Left renal pelvis (tissue), 4 donors: ENCODE results near the gene CASZ1. TPM values are rescaled to one million over a fixed set of nuclear protein-coding genes. Genes with fewer than 3 reads are reported as not detected.

Source experiments
- DNase-seq, 4 donors: peaks; one replicate each; pipeline ENCODE4 v3.0.0-alpha.2; 2013; ENCODE audit warnings: low read depth in 4 of 4, low spot score in 3 of 4
- polyA plus RNA-seq, 4 donors: library from polyadenylated mRNA; unstranded; fragments of 120-200 nt; gene quantifications; one replicate each; pipeline ENCODE4 v1.2.1, GENCODE V29; 2013; ENCODE audit not compliant: insufficient read length in 4 of 4

CASZ1 gene
- polyA plus RNA-seq, 4 donors = 3.8 to 25.2 (median 18.5) TPM

DNA sequence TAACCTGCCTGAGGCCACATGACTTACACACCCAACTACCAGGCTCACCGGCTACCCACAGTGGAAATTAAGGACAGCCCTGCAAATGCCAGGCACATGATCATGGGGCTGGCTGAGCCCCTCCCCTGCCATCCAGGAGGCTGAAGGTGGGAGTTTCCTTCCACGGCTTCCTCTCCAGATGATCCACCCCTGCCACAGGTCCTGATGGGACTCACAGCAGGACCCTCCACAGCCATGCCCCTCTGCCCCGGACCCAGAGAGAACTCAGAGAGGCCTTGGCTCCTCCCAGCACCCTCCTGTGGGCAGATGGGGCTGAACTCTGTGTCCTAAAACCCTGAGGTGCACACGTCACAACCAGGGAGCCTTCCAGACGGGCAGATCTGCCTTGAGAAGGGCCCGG is 29.1 kb upstream of the CASZ1 start:
- DNase-seq = no peak

DNA sequence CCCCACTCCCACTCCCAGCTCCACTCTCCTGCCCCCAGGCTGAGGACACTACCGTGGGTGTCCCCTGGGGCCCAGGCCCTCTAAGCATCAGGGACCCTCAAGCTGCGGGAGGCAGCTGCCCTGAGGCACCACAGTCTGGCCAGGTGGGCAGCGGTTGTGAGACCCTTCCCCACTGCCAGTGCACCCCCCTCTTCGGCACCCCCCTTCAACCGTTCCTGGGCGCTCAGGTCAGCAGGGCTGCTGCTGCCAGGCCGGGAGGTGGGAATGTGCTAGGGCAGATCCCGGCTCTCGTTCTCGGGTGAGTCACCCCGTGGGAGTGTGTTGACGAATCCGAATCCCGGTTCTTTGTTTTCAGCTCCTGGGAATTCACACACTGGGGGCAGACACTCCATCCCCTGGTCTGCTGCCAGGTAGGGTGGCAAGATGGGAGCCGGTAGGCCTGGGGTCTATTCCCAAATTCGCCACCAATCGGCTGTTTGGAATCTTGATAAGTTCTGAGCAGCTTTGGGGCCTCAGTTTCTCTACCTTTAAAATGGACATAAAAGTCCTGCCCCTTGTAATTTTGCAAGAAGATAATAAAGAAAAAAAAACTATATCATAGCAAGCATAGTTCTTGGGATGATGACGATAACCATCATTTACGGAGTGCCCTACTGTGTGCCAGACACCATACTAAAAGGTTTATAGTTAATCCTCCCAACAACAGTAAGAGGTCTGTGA is 28.5 kb upstream of the CASZ1 start:
- DNase-seq = no peak

DNA sequence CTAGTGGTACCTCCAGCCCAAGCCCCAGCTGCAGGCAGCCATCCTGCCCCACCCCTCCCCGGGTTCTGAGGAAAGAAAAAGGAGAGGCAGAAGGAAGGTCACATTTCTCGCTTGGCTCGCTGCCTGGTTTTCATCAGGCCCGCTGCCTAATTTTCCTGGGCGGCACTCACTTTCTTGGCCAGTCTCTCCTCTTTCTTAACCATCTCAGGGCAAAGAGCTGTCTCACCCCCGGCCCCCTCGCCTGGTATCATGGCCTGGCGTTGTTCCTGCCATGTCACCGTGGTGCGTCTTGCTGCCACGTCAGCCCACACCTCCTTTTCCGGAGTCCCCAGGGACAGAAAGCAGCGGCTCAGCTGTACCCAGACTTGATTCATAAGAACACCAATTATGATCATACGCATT is 26.6 kb upstream of the CASZ1 start:
- no peak for DNase-seq

DNA sequence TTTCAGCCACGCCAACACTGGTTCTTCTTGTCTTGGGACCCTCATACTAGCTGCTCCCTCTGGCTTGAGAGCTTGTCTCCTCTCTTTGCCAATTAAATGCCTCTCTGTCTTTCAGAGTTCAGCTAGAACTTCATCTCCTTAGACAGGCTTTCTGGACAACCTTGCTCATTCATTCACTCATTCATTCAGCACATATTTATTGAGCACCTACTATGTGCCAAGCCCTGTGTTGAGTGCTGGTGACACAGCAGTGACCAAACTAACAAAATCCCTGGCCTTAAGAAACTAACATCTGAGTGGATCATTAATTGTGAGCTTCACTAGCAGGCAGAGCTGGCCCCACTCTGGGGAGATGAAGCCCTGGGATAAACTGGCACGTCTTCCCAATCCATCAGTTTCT is 24.9 kb upstream of the CASZ1 start:
- no peak for DNase-seq

DNA sequence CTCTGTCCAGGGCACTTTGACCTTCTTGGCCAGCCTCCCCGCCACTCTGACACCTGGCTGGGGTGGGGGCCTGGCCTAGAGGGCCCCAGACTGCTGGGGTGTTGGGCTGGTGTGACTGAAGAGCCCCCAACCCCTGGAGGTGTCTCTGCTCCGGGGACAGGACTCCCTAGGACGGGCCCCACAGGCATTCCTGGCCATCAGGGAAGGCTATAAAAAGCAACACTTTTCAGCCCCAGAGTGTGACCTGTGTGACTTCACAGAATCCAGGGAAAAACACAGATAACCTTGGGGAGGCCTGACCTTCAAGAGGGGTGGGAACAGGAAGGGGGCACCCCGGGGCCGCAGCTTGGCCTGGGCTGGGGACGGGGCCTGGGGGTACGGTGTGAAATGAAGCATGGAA is 24.0 kb upstream of the CASZ1 start:
- no peak for DNase-seq

DNA sequence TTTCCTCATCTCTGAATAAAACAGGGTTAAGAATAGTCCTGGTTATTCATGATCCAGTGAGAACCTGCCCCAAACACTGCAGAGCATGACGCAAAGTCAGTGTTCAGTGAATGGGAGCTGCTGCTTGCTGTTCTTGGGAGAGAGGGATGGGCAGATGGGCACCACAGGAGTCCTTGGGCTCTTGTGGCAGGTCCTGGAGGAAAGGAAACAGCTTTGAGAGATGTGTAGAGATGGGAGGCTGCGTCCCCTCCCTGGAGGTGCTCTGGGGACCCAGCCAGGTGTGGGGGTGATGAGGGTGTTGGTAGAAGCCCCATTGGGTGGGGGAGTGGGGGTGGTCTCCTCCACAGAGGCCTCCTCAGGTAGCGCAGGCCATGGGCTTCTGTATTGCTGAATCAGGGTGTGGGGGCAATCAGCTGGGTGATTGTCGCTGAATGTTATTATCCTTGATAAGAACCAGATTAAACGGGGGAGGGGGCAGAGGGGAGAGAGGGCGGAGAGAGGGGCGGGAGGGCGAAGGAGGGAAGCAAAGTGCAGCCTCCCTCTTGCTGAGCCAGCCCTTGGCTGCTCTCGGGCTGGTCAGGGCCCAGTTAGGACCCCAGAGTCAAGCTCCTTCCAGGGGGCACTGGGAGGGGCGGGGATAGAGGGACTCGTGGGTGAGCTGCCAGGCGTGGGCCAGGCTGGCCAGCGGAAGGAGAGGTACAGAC is 22.9 kb upstream of the CASZ1 start:
- no peak for DNase-seq

DNA sequence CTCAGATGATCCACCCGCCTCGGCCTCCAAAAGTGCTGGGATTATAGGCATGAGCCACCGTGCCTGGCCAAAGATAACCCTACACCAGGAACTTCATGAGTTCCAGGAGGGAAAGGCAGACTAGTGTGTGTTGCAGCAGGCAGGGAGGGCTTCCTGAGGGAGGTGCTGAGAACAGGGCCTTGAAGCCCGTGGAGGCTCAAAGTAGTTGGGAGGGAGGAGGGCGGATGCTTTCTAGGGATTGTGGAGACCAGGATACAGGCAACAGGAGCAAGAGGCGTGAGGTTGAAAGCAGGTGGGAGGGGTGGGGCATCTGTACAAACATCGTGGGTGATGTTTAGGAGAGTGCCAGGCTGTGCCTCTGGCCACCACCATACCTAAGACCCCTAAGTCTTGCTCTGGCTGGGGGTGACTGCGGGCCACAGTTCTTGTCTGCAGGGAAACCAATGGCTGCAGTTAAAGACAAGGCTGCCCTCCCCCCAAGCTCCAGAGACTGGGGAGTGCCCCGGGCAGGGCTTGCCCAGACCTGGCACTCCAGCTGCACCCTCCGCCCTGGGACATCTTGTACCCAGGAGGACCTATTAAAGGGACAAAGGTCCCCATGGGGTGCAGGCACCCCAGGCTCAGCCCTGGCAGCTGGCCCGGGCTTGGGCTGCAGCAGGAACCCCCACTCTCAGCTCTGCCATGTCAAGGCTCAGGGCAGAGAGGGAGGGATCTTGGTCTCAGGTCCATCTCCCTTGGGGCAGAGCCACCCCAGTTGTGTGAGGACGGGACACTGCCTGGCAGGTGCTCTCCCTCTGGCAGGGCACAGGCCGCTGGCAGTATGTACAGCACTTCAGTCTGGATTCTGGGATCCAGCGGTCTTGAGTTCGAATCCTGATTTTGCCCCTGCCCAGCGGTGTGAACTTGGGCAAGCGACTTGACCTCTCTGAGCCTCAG is 22.1 kb upstream of the CASZ1 start:
- DNase-seq = no peak

DNA sequence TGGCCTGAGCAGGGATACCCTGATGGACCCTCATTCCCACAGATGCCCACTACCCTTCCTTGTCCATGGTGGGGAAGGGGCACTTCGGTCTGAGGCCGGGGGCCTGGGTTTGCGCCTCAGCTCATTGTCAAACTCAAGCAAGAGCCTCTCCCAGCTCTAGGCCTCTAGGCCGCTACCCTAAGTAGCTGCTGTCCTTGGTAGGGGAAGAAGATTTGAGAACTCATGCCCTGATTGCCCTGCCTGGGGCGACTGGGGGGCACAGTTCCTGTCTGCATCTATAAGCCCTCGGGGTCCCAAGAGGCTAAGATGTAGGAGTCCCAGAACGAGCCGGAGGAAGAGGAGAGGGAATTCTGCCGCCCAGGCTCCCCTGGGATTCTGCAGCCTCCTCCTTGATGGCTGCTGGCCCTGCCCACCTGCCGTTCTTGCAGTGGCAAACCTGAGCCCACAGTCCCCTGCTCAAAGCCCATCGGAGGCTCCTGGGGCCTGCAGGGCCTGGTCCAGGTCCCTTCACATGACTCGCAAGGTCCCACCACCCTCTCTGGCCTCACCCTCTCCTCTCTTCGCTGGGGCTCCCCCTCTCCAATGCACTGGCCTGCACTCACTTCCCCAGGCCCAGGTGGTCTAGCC is 20.4 kb upstream of the CASZ1 start:
- no peak for DNase-seq

DNA sequence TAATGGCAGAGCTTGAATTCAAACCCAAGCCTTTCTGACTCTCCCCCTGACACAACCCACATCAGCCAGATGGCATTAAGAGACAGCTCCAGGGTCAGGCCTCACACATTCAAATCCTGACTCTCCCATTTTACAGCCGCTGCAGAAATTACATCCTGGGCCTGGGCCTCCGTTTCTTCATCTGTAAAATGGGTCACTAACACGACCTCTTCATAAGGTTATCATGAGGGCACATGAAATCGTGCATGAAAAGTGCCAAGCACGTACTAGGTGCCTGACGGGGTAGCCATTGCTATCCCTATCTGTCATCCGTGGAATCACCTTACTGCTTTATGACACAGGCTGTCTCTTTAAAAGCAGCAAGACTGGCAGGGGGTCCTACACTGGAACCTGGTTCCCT is 19.8 kb upstream of the CASZ1 start:
- no peak for DNase-seq

DNA sequence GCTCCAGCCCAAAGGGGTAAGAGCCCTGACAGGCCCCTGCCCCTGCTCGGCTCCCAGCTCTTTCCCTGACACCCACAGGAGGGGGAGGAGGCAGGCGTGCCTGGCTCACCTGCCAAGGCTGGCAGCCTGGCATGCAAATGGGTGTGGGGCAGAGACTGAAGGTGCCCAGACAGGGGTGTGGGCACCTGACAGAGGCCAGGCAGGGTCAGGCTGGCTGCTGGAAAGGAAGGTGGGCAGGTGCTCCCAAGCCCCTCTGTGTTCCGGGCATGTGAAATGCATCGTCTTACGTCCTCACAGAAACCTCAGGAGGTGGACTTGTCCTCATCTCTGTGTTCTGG is 19.4 kb upstream of the CASZ1 start:
- DNase-seq = no peak

DNA sequence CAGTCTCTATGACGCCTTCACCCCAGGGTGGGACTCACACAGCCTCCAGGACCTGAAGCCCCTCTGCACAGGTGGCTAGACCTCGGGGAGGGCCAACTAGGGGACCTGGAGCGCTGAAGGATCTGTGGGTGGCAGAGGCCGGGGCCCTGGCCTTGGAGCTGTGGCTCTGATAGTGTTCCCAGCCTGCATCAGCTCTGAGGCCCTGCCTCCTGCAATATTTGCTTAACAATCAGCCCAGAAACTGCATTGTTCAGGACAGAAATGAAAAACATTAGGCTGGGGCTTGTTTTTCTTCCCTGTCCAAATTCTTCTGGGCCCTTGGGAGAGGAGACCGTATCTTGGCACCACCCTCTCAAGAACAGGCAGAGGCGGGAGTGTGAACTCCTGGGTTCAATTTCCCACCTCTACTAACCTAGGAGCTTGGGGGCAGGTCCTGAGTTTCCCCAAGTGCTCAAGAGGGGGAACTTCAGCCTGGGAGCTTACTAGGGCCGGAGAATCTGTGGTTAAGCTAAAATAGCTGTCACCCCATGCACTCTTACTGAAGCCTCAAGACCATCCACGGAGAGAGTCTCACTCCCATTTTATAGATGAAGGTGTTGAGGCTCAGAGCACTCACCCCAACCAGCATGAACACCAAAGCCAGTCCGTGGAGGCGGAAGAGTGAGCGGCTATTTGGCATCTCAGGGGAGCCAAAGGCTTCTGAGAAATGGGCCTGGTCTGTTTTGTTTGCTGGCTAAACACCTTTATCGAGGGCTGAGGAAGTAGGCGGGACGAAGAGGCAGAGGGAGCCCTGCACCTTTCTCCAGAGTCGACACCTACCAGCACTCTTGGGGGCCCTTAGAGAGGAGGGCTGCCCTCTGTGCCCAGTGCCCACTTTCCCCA is 18.8 kb upstream of the CASZ1 start:
- no peak for DNase-seq

DNA sequence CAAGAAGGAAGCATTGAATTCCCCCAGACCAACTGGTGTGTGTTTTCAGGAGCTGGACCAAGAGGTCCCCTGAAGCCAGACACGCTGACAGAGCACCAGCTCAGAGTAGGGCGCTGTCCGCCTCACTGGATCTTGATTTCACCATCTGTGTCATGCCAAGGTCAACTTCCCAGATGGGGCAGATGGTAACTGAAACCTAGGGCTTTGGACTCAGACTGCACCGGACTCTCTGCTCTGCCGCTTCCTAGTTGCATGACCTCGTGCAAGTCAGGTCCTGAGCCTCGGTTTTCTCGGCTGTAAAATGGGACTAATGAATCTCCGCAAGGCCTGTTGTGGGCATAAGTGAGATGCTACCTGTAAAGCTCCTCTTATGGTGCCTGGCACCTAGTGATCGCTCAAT is 17.9 kb upstream of the CASZ1 start:
- DNase-seq = no peak

DNA sequence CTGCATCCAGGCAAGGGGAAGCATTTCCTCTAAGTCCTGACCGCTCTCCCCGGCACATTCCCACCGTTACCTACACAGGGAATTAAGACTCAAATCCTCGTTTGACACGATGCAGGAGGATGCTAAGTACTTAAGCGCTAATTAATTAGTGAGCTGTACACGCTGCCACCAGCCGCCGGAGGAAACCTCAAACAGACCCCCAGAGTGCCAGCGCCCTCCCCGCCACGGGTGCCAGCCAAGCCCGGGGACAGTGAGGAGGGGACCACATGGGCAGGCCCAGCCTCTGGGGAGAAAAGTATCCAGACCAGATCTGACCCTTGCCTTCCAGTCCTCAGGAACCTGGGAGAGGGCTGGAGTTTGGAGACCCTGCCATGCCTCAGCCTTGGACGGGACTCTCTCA is 17.4 kb upstream of the CASZ1 start:
- no peak for DNase-seq

DNA sequence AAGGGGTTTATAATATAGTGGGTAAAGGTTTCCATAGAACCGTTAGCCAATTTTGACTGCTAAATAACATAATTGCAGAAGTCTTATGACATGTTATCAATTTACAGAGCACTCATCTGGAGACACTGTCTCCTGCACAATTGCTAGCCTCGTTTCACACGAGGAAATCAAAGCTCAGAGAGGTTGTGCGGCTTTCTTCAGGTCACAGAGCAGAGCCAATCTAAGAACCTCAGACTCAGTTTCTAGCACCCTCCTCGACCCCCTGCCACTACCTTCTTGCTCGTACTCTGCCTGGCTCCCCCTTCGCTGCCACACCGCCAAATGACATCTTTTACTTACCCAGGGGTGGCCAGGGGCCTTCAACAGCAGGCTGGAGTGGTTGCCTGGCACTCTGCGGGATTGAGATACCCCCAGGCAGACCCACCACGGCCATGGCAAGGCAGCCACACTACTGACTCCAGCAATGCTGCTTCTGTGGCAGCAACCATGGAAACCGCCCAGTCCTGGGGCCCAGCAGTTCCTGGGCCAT is 16.0 kb upstream of the CASZ1 start:
- no peak for DNase-seq

DNA sequence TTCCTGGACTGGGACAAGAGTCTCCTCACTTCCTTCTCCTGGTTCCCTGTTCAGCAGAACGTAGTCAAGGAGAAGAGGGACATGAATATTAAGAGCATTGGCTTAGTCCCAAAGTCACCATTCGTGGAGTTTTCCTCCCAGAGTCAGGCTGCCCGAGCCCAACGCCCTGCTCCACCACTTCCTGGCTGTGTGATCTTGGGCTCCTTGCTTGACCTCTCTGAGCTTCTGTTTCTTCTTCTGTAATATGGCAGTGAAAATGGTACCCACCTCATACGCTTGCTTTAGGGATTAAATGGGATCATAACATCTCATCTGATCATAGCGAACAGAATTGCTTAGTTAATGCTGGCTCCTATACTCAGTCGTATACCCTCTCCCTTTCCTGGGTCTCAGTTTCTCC is 12.0 kb upstream of the CASZ1 start:
- DNase-seq = no peak

DNA sequence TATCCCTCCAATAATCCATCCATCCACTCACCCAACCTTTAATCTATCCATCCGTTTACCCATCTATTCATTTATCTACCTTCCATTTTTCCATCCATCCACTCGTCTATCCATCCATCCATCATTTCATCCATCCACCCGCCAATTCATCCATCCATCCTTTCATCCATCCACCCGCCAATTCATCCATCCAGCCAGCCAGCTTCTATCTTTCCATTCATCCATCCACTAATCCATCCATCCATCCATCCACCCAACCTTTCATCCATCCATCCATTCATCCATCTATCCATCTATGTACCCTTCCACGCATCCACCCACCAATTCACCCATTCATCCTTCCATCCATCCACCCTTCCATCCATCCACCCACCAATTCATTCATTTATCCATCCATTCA is 10.5 kb upstream of the CASZ1 start:
- DNase-seq = no peak

DNA sequence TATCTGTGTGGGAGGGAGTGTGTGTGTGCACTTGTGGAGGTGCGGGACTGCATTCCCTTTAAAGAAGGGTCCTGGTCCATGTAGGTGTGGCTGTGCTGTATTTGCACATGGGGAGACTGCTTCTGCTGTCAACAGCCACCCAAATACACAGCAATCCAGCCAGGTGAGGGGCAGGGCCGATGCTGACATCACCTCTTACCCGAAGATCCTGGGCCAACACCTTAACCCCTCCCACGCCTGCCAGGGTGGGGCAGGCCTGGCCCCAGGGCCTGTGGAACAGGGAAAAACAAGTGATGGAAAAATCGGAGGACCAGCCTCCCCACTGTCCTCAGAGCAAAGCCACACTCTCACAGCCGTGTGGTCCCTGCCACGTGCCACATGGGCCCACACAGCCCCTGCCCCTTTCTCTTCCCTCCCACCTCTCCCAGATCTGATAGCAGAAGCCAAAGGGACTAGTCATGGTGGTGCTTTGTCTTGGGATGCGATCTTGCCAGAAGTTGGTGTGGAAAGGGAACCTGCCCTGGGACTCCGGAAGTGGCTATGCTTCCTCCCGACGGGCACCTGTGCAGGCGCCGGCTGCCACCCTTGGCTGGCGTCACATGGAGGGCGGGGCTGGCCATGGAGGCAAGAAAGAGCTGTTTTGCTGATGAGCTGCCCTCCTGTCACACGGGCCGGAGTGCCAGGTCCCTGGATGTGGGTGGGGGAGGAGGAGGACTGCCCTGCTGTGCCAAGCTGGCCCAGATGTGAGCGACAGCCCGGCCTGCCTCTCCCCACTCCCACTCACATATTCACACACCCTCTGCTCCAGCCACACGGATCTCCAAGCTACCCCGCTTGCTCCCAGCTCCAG is 7.8 kb upstream of the CASZ1 start:
- no peak for DNase-seq

DNA sequence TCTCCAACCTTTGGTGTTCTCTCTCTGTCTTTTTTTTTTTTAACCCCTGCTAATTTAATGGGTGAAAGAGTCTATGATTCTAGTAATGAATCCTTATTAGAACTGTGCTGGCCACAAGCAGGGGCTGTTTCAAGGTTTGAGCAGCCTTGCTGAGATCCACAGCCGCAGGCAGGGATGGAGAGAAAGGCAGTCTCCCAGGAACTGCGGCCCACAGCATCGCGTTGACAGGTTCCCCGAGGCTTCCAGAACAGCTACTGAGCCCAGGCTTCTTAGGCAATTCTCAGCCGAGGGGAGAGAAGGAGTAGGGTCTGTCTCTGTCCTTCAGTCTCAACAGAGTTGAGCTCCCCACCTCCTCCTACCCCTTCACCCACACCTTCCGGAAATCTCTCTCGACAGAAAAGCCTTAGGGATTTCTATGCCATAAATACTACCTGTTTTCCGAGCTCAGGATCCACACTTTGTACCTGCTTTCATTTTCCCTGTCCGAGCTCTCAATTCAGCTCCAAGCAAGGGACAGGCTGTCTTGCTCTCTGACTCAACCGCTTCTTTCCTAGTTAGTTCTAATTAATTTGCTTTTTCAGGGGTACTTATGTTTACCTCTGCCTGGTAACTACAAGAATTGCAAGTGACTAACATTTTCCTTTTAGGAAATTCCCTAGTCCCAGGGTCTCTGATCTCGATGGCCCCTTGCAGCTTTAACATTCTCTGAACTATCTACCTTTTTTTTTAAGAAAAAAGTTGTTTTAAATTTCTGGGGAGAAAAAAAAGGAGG is 6.7 kb upstream of the CASZ1 start:
- DNase-seq = no peak
